Measurements from ENCODE around the gene FES.

- TF ChIP-seq, protein P1, sequence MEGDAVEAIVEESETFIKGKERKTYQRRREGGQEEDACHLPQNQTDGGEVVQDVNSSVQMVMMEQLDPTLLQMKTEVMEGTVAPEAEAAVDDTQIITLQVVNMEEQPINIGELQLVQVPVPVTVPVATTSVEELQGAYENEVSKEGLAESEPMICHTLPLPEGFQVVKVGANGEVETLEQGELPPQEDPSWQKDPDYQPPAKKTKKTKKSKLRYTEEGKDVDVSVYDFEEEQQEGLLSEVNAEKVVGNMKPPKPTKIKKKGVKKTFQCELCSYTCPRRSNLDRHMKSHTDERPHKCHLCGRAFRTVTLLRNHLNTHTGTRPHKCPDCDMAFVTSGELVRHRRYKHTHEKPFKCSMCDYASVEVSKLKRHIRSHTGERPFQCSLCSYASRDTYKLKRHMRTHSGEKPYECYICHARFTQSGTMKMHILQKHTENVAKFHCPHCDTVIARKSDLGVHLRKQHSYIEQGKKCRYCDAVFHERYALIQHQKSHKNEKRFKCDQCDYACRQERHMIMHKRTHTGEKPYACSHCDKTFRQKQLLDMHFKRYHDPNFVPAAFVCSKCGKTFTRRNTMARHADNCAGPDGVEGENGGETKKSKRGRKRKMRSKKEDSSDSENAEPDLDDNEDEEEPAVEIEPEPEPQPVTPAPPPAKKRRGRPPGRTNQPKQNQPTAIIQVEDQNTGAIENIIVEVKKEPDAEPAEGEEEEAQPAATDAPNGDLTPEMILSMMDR (IDR thresholded peaks at IDR 0.05) = no peak
- TF ChIP-seq POLR2A (IDR thresholded peaks at IDR 0.05) = no peak
These were observed 44.0 kb upstream of the FES start for GRCh38 chr15:90840157-90840855.
